G401 (cell line): ENCODE measurements around the gene TAS2R50. TPM values are rescaled to one million over a fixed set of nuclear protein-coding genes. Genes with fewer than 3 reads are reported as not detected.
"Not testable (repeated sequence)": the region's sequence is repeated elsewhere in the genome, so short reads cannot be mapped to it uniquely, and the experiment has no call there.

Experiments used
- DNase-seq: peaks from one replicate; pipeline ENCODE4 v3.0.0-alpha.2; 2015; ENCODE audit warnings: low spot score
- in situ Hi-C: cut with HindIII; loops from 2 replicates; pipeline ENCODE4 v1.10.0; 2016; ENCODE audit warnings: low sequenced_read_pairs, mixed read lengths
- total RNA-seq: library from RNA; depleted of rRNA; stranded (reverse); fragments of >200 nt; shearing (Covaris generic); gene quantifications from 2 replicates; pipeline ENCODE4 v1.2.3, GENCODE V29; 2014; rRNA removed

The TAS2R50 gene, protein sequence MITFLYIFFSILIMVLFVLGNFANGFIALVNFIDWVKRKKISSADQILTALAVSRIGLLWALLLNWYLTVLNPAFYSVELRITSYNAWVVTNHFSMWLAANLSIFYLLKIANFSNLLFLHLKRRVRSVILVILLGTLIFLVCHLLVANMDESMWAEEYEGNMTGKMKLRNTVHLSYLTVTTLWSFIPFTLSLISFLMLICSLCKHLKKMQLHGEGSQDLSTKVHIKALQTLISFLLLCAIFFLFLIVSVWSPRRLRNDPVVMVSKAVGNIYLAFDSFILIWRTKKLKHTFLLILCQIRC
- total RNA-seq, result not detected in 2 replicates

DNA sequence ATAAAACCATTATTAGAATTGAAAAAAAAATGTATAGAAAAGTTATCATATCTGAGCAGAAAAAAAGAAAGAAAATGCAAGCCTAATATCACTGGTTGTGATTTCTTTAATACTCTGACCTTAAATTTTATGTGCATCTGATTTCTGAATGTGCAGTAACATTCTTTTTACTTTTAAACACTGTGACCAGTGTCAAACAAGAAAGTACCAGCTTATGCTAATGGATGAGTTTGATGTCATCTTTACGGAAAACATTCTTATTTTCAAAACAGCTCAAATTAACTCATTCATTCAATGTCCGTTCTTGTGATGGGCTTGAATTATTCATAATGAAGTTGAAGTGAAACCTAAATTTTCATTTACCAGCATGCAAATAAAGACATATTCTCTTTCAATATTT lies at the start of gene TAS2R50:
TSS of gene TAS2R50 (minus strand) at position 101 of the 400 bp plus-strand sequence. CDS start at position 49, 52 bp downstream.
- in situ Hi-C loops, result no loop called here
- no peak for DNase-seq

DNA sequence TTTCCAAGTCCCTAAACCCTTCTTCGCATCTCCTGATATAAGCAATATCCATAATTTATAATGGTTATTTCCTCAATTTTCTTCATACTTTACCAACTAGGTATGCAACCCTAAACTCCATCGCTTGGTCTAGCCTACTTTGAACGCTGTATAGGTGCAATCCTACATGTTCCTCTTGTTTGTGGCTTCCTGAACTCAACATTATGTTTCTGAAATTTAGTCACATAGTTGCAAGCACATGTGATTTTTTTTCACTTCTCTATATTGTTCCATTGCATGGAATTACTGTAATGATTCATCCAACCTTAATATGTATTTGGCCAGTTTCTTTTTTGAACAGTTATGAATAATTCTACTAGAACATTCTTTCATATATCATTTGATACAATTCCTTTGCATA lies 47.2 kb upstream of the TAS2R50 start:
- in situ Hi-C loops, DNase-seq: not testable (repeated sequence)

DNA sequence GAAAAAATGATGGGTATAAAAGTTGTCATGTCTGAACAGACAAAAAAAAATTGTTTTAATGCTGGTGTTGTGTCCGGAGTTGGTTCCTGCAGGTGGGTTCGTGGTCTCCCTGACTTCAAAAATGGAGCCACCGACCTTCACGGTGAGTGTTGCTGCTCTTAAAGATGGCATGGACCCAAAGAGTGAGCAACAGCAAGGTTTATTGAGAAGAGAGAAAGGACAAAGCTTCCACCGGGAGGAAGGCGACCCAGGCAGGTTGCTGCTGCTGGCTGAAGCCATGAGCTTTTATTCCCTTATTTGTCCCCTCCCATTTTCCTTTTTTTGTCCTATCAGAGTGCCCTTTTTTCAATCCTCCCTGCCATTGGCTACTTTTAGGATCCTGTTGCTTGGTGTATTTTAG lies 44.6 kb upstream of the TAS2R50 start, which contains the start of gene TAS2R31:
TSS of gene TAS2R31 (minus strand) at position 101 of the 400 bp plus-strand sequence. CDS start at position 29, 72 bp downstream.
- DNase-seq, result no peak
- in situ Hi-C loops, result no loop called here

DNA sequence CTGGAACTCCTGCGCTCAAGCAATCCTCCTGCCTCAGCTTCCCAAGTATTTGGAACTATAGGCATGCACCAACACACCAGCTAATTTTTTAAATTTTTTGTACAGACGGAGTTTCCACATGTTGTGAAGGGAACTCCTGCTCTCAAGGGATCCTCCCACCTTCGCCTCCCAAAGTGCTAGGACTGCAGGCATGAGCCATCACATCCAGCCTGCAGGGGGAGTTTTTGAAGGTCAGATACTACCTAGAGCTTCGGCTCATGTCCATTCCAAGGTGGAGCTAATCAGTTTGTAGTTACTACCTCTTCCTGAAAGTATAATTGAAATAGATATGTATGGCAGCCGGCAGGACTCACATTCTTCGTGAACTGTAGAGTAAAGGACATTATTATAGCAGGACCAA lies 39.4 kb upstream of the TAS2R50 start:
- DNase-seq, result no peak
- in situ Hi-C loops, result no loop called here

DNA sequence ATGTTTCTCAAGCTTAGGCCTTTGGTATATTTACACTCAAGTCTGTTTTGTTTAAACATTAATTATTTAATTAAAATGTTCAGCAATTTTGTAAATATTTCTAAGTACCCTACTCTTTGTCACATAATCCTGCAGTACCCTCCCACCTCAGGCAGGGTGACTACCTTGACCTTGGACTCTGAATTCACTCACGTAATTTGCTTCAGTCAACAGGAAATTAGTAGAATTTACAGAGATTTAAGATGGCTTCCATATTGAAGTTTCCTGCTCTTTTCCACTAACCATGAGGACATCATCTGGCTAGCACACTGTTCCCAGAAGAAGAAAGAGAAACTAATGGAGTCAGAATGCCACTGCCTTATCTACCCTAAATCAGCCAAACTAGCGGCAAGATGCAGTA lies 36.7 kb upstream of the TAS2R50 start:
- DNase-seq, result no peak
- in situ Hi-C loops, result no loop called here

DNA sequence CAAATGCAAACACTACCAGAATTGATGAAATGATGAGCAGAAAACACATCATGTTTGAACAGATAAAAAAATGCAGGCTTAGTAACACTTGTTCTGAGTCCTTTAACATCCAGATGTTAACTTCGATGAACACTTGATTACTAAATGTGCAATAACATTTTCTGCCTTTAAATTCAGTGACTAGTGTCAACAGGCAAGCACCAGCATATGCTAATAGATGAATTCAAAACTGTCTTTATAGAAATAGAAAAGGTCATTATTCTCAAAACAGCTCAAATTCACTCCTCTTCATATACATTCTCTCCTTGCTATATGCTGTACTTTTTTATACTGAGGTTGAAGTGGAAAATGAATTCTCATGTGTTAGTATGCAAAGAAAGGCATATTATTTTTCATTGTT lies 35.8 kb upstream of the TAS2R50 start, which contains the start of gene TAS2R19:
TSS of gene TAS2R19 (minus strand) at position 101 of the 400 bp plus-strand sequence. CDS start at position 52, 49 bp downstream.
- in situ Hi-C loops, result no loop called here

DNA sequence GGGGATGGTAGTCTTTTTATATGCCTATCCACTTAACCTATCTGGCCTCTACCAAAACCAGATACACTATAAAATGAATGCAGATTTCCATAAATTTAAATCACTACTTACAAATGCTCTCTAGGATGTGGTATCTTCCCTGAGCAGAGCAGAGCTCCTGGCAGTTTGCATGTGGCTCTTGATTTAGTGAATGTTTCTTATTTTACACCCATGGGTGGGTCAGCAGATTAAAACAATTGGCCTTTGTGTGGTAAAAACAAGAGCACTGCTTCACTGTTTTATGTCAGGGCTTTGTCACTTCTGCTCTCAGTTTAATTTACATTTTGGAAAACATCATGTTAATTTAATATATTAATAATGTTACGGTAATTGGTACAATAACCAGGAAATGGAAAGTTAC lies 30.2 kb upstream of the TAS2R50 start:
- DNase-seq, result no peak
- in situ Hi-C loops, result no loop called here

More for the DNA sequence above, 35.8 kb upstream of the TAS2R50 start, which contains the start of gene TAS2R19:
- DNase-seq, result no peak

DNA sequence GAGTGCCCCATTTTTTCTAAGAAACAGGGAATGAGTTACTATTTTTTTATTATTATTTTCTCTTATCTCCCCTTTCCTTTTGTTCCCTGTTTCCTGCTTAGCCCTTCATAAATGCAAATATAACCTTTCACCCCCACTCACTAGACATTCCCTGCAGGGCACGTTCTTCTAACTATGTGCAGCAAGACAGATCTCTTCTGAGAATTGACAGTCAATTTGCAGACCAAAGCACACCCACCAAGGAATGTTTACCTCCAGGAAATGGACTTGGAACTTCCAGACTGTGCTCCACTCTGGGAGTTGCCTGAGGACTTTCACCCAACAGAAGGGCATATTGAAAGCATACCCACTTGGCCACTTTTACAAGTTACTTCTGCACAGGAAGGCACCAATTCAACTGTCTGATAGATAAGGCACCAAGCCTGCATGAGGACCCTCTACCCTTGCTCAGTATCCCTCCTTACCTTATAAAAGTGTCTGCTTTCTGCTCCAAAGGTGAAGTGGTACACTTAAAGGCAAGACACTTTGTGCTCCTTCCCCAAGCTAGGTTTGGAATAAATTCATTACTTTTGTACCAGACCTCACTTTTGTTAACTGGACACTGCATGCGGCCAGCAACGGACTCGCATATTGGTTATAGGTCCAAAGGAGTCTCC lies 29.2 kb upstream of the TAS2R50 start:
- in situ Hi-C loops, result no loop called here
- no peak for DNase-seq

DNA sequence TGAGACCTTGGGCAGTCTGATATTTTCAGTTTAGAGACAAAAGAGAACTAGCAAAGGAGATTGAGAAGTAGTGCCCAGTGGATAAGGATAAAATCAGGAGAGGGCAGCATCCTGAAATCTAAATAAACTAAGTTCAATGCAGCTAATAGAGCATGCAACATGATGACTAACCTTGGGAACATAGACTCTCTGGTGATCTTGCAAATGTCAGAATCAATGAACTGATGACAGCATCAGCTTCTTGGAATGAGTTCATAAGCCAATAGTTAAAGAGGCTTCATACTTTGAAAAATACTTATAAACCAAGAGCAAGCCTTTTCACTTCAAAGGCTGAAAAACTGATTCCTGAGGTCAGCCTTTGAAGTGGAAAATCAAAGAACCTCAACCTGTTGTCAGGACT lies 27.5 kb upstream of the TAS2R50 start:
- DNase-seq, result no peak
- in situ Hi-C loops, result no loop called here

DNA sequence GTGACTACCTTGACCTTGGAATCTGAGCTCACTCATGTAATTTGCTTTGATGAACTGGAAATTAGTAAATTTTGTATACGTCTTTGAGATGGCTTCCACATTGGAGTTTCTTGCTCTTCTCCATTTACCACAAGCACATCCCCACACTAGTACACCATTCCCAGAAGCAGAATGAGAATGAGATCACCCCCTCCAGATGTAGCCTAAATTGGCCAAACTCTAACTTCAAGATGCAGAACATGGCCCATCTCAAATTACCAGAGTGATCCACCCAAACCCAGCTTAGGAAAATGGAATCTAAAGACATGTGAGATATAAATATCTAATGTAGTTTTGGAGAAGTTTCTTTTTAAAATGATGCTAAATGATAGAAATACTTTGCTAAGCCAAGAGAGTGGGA lies 20.9 kb upstream of the TAS2R50 start:
- in situ Hi-C loops, result no loop called here
- DNase-seq, result no peak

DNA sequence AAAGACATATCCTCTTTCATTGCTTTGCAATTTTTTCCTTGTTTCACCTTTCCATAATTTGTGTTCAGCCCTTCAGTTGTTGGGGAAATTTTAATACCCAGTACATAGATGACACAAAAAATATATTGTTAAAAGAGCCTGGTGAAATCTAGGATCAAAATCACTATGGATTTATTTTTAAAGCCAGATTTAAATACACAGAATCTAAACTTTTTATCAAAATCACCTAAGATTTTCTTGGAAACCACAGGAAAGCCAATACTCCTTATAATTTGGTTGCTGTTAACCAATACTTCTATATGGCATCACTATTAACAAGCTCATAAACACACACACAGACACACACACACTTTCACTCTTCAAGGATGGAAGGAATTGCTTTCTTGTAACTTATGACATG lies 11.5 kb upstream of the TAS2R50 start, which contains the start of gene TAS2R20:
TSS of gene TAS2R20 (minus strand) at position 101 of the 400 bp plus-strand sequence. CDS start 429 bp downstream, outside the sequence.
- in situ Hi-C loops, result no loop called here

DNA sequence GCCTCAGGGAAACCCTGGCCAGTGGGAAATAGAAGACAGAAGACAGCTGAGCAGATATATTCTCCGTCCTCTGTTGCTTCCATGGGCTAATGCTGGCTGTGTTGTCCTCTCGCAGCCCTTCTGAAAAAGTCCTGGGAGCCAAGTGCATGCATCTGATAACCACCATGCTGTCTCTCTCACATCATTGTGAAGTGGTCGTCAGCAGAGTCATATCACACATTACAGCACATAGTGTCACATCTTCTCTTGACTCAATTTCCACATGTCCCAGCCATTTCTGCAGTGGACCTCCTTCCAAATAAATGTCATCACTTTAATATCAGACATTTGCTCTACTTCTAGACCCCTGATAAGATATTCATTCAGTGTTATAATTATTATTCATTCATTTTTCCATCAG lies 7.6 kb upstream of the TAS2R50 start:
- in situ Hi-C loops, result no loop called here
- no peak for DNase-seq

More for the DNA sequence above, 11.5 kb upstream of the TAS2R50 start, which contains the start of gene TAS2R20:
- DNase-seq, result no peak

DNA sequence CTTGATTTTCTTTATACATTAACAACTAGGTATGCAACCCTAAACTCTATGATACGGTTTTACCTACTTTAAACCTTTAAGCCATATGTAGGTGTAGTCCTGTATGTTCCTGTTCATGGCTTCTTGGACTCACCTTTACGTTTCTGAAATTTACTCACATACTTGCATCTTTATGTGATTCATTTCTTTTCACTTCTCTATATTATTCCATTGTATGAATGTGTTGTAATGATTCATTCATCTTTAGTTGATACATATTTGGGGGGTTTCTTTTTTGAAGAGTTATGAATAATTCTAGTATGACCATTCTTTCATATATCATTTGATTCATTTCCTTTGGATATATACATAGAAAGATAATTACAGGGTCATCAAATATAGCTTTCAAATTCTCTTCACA lies 2.4 kb upstream of the TAS2R50 start:
- in situ Hi-C loops, result no loop called here
- DNase-seq, result no peak

DNA sequence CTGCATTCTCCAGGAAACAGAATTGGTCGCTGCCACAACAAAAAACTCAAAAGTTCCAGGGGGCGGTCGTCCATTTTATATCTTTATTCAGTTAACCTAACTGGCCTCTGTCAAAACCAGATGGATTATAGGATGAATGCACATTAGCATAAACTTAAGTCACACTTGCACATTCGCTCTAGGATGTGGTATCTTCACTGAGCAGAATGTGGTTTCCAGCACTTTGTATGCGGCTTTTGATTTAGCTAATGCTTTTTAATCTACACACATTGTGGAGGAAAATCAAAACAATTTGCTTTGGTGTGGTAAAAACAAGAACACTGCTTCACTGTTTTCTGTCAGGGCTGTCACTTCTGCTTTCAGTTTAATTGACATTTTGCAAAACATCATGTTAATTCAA lies 4.5 kb downstream of the TAS2R50 start:
- DNase-seq, result no peak
- in situ Hi-C loops, result no loop called here

DNA sequence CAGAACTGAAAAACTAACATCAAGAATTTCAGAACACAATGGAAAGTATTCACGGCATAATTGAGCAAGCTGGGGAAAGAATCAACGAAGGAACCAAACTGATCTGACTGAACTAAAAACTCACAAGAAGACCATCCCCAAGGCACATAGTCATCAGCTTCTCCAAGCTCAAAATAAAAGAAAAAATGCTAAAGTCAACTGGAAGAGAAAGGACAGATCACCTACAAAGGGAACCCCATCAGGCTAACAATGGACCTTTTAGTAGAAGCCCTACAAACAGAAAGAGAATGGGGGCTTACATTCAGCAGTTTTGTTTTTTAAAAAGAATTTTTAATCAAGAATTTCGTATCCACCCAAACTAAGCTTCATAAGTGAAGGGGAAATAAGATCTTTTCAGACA lies 11.7 kb downstream of the TAS2R50 start:
- in situ Hi-C loops, result no loop called here
- DNase-seq, result no peak

DNA sequence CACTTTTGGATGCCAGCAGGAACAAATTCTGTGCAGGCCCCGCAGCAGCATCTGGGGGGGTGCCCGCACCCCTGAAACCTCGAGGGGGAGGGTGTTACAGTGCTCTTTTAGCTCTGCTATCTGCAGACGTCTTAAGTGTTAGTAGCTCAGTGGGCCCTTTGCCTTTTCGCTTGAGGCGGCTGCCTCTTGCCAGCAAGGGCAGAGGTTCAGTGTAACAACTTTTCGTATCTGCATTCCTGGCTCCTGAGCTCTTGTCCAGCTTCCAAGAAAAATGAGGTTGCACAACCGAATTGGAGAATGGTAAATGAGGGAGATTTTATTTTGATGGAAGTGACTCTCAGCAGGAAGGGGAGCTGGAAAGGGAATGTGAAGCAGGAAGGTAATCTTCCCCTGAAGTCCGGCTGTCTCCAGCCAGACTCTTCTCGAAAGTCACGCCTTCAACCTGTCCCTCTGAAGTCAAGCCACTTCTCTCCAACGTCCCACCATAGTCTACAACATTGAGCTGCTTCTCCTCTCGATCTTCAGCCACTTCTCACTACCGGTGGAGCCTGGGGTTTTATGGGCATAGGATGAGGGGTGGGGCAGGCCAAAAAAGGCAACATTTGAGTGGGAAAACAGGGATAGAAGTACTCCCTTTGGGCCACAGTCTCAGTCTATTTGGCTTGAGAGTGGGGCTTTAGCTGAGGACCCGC lies 17.8 kb downstream of the TAS2R50 start:
- in situ Hi-C loops, result no loop called here
- no peak for DNase-seq

DNA sequence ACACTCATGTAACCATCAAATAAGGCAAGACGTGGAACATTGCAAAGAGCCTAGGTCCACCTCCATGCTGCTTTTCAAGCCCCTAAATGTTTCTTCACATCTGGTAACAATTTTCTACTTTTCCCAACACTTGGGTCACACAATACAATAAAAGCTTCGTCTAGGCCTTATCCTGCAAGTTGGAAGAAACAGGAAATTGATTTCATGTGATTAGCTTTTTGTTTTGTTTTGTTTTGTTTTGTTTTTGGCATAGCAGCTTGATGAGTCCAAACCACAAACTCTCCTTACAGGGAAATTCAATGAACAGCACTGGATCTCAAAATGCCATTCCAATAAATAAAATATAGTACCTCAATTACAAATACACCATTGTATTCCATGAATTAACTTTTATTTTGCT lies 19.3 kb downstream of the TAS2R50 start:
- in situ Hi-C loops, result no loop called here

DNA sequence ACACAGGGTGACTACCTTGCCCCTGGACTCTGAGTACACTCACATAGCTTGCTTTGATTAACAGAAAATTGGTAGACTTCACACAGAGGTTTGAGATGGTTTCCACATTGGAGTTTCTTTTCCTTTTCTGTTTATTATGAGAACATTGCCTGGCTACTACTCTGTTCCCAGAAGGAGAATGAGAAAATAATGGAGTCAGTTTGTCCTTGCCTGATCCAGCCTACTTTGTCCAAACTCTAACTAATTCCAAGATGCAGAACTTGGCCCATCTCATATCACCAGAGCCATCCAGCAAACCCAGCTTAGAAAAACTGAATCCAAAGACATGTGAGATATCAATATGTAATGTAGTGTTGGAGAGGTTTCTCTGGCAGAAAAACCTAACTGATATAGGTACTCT lies 20.4 kb downstream of the TAS2R50 start:
- no peak for DNase-seq
- in situ Hi-C loops, result no loop called here

More for the DNA sequence above, 19.3 kb downstream of the TAS2R50 start:
- DNase-seq, result no peak

DNA sequence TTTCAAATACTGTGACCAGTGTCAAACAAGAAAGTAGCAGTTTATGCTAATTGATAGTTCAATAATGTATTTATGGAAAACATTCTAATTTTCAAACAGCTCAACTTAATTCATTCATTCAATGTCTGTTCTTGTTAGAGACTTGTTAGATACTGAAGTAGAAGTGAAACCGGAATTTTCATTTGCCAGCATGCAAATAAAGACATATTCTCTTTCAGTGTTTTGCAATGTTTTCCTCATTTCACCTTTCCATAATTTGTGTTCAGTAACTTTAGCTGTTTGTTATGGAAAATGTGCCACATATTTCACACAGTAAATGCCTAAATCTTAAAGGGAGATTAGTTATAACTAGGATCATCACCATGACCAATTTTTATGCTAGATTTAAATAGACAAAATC lies 21.2 kb downstream of the TAS2R50 start:
- no peak for DNase-seq
- in situ Hi-C loops, result no loop called here

DNA sequence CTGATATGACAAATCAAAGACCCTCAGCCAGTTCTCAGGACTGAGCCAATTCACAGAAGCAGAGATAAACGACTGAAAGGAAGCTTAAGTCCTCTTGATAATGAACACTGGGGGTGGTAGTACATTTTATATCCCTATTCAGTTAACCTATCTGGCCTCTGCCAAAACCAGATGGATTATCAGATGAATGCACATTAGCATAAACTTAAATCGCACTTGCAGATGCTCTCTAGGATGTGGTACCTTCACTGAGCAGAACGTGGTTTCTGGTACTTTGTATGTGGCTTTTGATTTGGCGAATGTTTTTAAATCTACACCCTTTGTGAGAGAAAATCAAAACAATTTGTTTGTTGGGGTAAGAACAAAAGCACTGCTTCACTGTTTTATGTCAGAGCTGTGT lies 26.5 kb downstream of the TAS2R50 start:
- in situ Hi-C loops, result no loop called here

More for the DNA sequence above, 26.5 kb downstream of the TAS2R50 start:
- no peak for DNase-seq
